T-helper 2 cell treated with Interferon-gamma antibody and Interleukin-4, amounts not matched to agents 100 ng/mL and 5 ng/mL, for 36 hours (primary cell): Measurements from ENCODE around the gene TCEA2. TPM values are rescaled to one million over a fixed set of nuclear protein-coding genes. Genes with fewer than 3 reads are reported as not detected.

Experiments
- intact Hi-C: fragments of 100-400 bp; cut with micrococcal nuclease; formaldehyde crosslinking; loops from one replicate; pipeline ENCODE4 v1.15.1; 2023
- total RNA-seq: library from RNA; stranded (reverse); gene quantifications from 2 replicates; pipeline ENCODE4 v1.2.3, GENCODE V29; 2022

The TCEA2 gene
- total RNA-seq, 1 donor from 2014 or later: 61.5 TPM

DNA sequence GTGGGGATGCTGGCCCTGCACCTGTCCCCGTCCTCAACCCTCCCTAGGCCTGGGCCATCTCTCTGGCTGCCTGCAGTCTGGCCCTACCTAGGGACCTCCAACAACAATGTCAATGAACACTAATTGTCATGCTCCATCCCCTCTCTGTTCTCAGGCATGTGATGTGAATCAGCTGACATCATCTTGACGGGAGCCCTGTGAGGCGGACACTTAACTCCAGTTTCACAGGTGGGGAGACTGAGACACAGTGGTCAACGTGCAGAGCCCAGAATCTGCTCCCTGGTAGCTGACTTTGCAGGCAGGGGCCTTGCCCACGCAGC is 762 bp upstream of the TCEA2 start:
- intact Hi-C loops: loop anchor here (2.0 to 10.0 kb wide), 3 partner anchors 81 to 407 kb away; partner anchors contain the start of genes ABHD16B, PRPF6, RTEL1 and STMN3

DNA sequence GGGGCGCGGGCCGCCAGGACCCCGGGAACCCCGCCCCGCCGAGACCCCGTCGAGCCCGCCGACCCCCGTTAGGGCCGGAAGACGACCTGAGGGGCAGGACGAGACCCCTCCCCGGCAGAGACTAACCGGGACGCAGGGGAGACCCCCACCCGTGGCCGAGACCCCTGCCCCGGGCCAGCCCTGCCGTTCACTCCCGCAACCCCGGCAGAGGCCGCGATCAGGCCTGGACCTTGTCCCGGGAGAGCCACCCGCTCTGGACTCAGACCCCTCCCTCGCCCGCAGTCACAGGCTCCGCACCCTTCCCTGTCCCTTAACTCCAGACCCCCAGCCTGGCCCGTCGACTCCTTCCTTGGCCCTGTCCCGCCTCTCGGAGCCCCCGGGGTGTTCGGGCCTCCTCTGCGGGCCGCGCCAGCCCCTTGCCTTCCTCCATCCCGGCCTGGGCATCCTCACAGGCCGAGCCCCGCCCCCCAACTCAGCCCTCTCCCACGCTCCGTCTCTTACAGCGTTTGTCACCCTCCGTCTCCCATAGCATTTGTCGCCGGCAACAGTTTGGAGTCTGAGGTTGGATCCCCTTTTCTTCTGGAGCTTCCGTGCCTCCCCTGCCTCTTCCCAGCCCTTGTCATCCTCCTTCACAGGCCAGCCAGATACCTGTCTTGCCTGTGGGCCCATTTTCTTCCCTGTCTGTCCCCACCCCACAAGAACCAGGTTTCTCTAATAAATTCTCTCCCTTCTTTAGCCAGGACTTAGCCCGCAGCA is 569 bp downstream of the TCEA2 start:
- intact Hi-C loops: loop anchor here (1.0 to 10.0 kb wide), 6 partner anchors 16 to 409 kb away; partner anchors contain the start of genes ABHD16B, DNAJC5, PRPF6 and RGS19

DNA sequence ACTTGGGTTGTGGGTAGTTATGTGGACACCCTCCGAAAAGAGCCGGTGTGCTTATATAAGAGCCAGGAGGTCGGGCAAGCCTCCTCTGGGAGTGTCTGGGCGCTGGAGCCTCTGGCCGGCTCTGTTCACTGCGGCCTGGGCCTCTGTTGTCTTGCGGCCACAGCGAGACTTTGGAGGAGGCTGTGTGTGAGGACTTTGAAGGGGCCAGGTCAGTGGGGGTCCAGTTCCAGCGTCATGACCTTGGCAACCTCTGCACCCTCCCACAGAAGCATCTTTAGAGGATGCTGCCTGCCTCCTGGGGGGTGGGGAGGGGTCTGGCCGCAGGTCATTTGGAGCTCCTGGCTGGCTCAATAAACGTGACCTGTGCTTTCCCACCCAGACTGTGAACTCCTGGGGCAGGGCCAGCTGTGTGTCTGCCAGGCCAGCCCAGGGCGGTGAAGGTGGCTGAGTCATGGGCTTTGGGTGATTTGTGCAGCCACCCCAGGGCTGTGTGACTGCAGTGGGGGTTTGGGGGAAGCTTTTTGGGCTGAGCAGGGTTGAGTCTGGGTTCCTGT is 1.2 kb downstream of the TCEA2 start:
- intact Hi-C loops: loop anchor here (10.0 kb wide), 2 partner anchors 199 to 409 kb away; partner anchors contain the start of genes ABHD16B, RTEL1, STMN3 and TPD52L2

DNA sequence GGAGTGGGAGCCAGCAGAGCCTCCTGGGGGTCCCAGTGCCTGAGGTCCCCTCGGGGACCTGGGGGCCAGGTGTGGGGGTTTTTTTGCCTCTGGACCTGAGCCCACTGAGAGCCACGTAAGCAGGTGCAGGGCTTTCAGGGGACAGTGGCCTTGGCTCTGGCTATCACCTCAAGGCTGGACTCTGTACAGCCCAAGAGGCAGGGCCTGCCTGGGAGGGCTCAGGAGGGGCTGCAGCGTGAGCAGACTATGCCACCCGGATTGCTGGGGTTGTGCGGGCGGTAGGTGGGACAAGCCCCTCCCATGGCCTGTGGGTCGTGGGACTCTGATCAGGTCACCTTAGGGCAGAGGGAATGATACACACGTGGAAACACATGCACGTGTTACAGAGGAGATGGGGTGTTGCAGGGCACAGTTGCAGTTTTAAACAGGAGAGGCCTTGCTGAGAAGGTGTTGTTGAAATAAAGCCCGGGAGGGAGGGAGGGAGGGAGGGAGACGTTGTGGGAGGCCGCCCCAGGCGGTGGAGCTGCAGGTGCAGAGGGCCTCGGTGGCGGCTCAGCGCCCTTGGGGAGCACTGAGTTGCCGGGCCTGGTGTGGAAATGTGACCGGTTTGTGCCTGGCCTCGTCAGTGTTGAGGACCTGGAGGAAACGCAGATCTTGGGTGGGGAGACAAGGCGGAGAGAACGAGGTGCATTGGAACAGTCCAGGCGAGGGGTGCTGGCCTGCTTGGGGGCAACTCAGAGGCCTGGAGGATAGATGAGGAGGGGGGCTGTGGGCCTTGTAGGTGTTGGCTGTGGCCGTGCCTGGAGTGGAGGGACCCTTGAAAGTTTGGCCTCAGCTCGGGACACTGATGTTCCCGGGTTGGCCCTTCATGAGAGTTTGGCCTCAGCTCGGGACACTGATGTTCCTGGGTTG is 2.3 kb downstream of the TCEA2 start:
- intact Hi-C loops: loop anchor here (10.0 kb wide), 2 partner anchors 201 to 411 kb away; partner anchors contain the start of genes ABHD16B, RTEL1, STMN3 and TPD52L2

DNA sequence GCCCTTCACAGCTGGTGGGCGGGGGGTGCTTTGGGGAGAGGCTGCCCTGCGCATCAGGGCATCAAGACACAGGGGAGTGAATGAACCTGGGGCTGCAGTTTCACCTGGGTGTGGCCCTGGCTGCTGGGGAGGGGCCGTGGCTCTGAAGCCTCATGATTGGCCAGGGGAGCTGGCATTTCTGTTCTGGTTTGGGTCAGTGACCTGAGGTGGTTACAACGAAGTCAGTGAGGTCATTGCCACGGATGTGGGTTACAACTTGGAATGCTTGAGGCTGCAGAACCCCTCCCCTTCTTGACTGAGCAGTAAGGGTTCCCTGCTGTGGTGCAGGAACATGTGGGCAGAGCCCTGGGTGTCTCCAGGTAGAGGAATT is 3.0 kb downstream of the TCEA2 start:
- intact Hi-C loops: loop anchor here (1.0 to 10.0 kb wide), 3 partner anchors 11 to 411 kb away; partner anchors contain the start of genes ABHD16B, RTEL1, STMN3 and TPD52L2

DNA sequence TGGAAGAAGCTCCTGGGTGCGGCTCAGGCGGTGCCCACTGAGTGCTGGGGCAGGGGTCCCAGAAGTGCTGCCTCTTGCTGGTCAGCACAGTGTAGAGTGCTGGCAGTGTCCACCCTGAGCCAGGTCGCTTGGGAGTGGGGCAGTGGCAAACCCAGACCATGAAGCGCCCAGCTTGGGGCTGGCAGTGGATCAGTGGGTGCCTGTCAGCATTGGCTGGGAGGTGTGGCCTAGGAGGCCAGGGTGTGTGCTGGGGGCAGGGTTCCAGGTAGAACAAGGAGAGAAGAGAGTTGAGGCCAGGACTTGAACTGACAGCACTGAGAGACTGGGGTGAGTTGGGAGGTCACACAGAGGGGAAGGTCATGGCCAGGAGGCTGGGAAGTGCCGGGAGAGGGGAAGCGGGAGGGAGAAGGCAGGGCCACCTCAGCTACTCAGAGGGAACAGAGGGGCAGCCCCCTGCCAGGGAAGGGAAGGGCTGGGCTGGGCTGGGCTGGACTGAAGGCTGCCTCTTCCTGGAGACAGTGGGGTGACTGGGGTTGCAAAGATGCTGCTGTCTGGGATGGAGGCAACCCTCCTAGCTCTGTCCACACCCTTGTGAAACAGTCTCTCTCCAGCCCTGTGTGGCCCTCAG is 4.1 kb downstream of the TCEA2 start:
- intact Hi-C loops: loop anchor here (10.0 kb wide), 2 partner anchors 202 to 412 kb away; partner anchors contain the start of genes ABHD16B, RTEL1, STMN3 and TPD52L2

DNA sequence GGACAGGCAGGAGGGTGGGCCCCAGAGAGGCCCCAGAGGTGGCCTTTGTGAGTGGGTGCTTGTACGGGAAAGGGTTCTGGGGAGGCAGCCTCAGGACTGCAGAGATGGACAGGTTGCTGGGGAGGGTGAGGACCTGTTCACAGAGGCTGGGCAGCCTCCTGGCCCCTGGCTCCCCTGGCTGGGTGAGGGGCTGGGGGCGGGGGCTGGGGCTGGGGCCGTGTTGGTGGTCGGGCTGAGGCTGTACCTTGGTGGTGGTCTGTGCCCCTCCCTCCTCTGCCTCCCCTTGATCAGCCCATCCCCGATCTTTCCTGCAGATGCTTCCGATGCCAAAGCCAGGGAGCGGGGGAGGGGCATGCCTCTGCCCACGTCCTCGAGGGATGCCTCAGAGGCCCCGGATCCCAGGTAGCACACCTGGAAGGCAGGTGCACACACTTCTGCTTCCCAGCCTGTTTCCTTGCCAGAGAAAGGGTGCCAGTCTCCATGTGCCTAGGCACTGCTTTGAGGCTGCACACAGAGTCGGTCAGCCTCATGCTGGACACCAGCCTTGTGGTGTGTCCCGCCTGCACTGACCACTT is 4.8 kb downstream of the TCEA2 start:
- intact Hi-C loops: loop anchor here (10.0 kb wide), 2 partner anchors 203 to 413 kb away; partner anchors contain the start of genes ABHD16B, RTEL1, STMN3 and TPD52L2

DNA sequence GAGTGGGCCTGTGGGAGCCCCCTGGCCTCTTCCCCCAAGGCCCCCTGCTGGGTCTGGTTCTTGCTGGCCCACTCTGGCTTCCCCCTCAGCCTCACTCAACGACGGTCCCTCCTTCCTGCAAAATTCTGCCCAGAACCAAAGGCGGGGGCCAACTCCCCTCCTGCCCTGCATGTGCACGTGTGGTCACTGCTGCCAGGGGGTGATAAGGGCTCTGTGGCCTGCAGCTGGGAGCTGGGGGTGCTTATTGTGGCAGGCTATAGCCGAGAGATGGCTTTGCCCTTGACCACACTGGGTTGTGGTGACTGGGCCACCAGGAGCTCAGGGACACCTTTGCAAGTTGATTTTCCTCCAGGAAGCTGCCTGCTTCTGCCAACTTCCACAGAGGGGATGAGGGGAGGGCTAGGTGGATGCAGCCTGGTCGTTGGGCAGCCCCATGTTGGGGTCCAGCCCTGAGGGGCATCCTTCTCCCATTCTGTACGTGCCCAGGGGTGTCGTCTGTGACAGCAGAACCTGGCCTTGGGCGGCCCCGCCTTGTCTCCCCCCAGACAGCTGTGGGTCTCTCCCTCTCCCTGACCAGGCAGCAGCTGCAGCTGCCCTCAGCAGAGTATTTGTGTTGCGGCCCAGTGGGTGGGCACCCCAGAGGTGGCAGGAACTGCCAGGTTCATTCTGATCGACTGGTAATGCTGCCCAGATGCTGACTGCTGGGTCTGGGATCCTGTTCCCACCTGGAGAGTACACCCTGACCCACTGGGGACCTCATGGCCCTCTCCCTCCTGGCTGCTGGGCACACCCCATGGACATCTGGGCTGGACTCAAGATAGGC is 5.6 kb downstream of the TCEA2 start:
- intact Hi-C loops: loop anchor here (10.0 kb wide), 2 partner anchors 204 to 414 kb away; partner anchors contain the start of genes ABHD16B, RTEL1, STMN3 and TPD52L2

DNA sequence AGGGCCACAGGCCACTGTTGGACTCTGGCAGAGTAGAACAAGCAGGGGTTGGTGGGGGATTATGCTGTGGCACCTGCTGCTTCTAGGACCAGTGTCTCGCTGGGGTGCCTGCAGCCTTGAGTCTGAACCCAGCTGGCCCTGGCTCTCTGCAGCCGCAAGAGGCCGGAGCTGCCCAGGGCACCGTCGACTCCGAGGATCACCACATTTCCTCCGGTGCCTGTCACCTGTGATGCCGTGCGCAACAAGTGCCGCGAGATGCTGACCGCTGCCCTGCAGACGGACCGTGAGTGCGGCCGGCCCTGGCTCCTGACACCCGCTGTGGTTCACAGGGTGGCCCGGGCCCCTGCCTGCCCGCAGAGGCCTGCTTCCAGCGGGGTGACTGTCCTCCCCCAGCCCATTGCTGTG is 6.2 kb downstream of the TCEA2 start:
- intact Hi-C loops: loop anchor here (10.0 kb wide), 2 partner anchors 204 to 414 kb away; partner anchors contain the start of genes ABHD16B, RTEL1, STMN3 and TPD52L2

DNA sequence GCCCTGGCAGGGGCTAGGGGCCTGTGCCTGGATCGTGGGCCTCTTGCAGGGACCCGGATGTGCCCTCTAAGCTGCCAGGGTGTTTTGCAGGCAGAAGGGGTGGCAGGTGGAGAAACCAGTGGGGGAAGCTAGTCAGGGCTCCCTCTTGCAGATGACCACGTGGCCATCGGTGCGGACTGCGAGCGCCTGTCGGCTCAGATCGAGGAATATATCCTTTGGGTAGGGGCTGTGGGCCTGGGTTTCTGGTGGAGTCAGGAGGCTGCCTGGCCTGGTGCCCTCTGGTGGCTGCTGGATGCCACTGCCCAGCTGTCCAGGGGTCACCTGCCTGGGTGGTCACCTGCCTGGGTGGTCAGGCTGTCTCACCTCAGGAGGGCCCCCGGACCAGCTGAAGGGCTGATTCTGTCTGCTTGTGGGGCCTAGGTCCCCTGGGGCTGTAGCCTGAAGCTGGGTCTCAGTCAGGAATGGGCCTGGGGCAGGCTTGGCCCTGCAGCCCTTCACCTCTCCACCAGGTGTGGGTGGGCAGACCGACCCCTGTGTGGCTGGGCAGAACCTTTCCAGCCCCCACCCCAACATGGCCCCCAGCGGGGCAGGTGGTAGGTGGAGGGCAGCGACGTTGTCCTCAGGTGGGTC is 6.7 kb downstream of the TCEA2 start:
- intact Hi-C loops: loop anchor here (10.0 kb wide), 2 partner anchors 205 to 415 kb away; partner anchors contain the start of genes ABHD16B, RTEL1, STMN3 and TPD52L2

DNA sequence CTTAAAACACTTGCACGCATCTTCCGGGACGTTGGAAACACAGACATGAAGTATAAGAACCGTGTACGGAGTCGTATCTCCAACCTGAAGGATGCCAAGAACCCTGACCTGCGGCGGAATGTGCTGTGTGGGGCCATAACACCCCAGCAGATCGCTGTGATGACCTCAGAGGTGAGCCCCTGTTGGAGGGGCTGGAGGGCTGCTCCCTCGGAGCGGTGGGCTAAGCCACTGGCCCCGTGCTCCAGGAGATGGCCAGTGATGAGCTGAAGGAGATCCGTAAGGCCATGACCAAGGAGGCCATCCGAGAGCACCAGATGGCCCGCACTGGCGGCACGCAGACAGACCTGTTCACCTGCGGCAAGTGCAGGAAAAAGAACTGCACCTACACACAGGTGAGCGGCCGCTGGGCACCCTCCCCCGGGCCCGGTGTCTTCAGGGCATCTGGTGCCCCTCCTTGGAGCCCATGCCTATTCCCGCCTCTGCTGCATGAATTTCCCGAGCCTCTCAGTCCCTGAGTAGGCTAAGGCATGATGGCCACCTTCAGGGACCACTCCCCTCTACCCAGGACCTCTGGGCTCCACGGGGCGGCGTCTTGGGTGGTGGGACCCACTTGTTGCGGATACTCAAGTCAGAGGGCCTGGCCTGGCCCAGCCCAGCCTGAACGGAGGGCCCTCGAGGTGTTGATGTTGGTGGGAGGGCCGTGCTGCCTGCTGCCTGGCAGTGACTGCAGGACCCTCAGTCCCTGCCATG is 7.4 kb downstream of the TCEA2 start:
- intact Hi-C loops: no loop called here

DNA sequence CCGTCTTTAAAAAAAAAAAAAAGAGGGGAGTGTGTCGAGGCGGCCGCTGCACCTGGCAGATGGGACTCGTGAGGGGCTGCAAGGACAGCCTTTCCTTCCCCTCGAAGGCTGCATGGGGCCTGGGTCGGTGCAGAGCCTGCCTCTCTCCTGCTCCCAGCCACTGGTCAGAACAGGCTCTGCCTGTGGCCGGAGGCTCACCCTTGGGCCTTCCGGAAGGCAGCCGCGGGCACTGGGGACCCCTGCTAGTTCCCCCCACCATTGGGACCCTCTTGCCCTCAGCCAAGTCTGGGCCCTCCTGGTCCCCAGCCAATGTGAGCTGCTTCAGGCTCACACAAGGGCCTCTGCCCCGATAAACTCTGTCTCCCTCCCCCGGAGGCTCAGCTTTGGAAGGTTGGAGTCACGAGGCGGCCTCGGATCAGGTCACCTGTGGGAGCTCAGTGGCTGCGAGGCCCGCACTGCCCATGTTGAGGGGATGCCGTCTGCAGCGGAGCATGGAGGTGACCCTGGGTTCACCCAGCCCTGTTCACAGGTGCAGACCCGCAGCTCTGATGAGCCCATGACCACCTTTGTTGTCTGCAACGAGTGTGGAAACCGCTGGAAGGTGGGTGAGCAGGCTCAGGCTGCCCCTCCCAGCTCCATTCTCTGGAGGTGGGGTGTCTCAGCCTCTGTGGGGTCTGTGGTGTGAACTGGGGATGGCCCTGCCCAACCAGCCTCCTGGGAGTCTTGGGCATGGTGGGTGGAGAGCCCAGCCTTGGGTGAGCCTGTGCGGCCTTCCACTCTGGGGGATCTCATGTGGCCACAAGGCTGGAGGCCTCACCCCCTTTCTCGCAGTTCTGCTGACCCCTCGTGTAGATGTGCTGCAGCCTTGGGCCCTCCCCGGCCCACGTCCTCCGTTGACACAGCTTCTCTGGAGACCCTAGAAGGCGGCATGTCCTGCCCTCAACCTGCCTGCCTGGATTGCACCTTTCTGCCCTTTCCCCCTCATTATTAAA is 8.6 kb downstream of the TCEA2 start:
- intact Hi-C loops: no loop called here

DNA sequence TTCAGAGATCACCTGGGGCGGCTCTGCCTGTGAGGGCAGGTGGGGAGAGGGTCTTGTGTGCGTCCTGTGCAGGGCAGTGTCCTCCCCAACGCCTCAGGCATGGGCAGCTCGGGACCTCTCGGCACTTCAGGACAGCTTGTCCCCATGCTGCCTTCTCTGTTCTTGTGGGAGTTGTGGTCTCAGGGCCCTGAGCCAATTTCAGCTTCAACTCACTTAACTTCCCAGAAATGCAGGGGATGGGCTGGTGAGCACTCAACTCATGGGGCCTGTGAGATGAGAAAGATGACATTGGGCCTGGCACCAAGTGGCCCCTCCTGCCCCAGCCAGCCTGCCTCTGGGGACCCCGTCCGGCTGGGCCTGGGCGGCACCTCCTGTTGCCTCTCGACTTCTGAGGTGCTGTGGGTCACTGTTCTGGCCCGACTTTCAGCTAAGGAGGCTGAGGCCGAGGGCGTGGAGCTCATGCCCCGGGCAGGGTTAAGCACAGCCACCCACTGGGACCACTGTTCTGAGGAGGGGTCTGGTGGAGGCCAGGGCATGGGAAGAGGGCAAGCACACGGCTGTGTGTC is 9.6 kb downstream of the TCEA2 start:
- intact Hi-C loops: no loop called here

DNA sequence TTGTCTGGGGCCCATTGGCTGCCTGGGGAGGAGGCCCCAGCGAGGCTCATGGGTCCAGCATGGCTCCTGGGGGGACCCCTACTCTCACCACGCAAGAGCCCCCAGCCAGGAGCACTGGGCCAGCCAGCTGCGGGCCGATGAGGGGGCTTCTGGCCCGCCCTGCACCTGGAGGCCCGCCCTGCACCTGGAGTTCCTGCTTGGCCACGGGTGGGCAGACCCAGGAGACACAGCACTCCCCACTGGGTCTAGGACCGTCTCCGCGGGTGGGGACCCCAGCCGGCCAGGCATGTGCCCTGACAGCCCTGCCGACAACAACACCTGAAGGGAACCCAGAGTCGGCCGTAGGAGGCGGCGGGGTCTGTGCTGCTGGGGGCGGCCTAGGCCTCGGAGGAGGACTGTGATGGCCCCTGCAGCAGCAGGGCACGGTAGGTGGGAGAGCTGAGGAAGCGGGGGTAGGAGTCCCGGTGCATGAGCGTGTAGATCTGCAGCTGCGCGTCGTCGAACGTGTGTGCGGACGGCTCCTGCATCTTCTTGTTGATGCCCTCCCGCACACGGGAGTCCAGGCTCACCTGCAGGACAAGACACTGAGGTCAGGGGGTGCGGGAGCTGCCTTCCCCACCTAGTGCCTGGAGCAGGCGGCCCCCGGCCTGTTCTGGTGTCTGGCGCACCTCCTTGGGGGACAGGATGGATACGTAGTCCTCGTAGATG is 10.6 kb downstream of the TCEA2 start:
- intact Hi-C loops: no loop called here

DNA sequence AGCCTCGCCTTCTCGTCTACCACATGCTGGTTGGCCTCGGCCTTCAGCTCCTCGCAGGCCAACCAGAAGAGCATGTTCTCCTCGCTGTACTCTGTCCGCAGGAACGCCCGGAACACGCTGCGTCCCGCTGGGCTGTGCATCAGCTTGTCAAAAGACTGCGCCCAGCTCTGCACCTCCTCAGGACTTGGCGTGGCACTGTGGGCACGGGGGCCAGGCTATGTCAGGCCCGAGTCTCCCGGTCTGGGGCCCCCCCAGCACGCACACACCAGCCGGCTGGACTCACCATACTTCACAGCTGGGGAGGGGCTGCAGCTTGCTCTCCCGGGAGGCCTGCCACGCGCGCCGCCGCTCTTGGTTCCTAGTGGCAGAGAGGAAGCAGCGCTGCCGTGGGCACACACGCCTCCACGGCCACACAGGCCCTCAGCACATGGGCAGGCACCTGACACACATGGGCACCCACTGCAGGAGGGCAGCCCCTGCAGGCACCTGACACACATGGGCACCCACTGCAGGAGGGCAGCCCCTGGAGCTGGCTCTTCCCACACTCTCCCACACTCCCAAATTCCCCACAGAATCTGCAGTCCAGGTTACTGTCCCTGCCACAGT is 11.3 kb downstream of the TCEA2 start:
- intact Hi-C loops: no loop called here

DNA sequence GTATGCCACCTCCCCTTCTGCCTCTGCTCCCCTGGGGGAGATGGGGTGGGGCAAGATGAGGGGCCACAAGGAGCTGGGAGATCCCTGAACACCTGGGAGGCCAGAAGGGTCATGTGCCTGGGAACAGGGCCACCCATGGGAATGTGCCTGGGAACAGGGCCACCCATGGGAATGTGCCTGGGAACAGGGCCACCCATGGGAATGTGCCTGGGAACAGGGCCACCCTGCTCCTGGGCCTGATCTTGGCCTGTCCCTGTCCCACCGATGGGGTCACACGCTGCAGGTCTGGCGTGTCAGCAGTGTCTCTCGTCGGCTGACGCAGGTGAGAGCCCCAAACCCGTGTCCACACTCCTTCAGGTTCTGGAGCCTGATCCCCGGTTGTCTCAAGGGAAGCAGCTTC is 12.0 kb downstream of the TCEA2 start:
- intact Hi-C loops: loop anchor here (5.0 kb wide), 1 partner anchor 38 kb away; the partner anchor contains the start of gene C20orf204
